ENCODE data around the gene CASP4.
"Not testable (repeated sequence)": the region's sequence is repeated elsewhere in the genome, so short reads cannot be mapped to it uniquely, and the experiment has no call there.

The CASP4 gene

GRCh38 chr11:104946907-104947306 lies 21.5 kb downstream of the CASP4 start:
- DNase-seq: no peak

GRCh38 chr11:104944076-104944475 lies 24.3 kb downstream of the CASP4 start:
- DNase-seq: no peak

GRCh38 chr11:104943561-104943960 lies 24.8 kb downstream of the CASP4 start:
- DNase-seq: no peak

- DNase-seq: no peak
Observed at GRCh38 chr11:104934594-104934993, 33.8 kb downstream of the CASP4 start.

- not testable (repeated sequence) for DNase-seq
Observed at GRCh38 chr11:104934073-104934472, 34.3 kb downstream of the CASP4 start.

- DNase-seq: no peak
Observed at GRCh38 chr11:104928811-104929210, 39.6 kb downstream of the CASP4 start.

- DNase-seq: no peak
Observed at GRCh38 chr11:104926771-104927611, 41.4 kb downstream of the CASP4 start.

GRCh38 chr11:104925850-104926249 lies 42.5 kb downstream of the CASP4 start:
- no peak for DNase-seq

GRCh38 chr11:104918113-104918824 lies 50.1 kb downstream of the CASP4 start:
- no peak for DNase-seq

GRCh38 chr11:104917271-104918112 lies 50.9 kb downstream of the CASP4 start:
- no peak for DNase-seq

GRCh38 chr11:104916442-104916841 lies 51.9 kb downstream of the CASP4 start:
- DNase-seq: no peak

- DNase-seq: no peak
Observed at GRCh38 chr11:104912102-104912501, 56.3 kb downstream of the CASP4 start.

GRCh38 chr11:104908186-104908531 lies 60.2 kb downstream of the CASP4 start:
- no peak for DNase-seq

- no peak for DNase-seq
Observed at GRCh38 chr11:104907521-104908185, 60.7 kb downstream of the CASP4 start.

GRCh38 chr11:104905271-104905670 lies 63.1 kb downstream of the CASP4 start:
- DNase-seq: no peak

- DNase-seq: no peak
Observed at GRCh38 chr11:104899226-104899625, 69.1 kb downstream of the CASP4 start.

GRCh38 chr11:104898685-104899013 lies 69.7 kb downstream of the CASP4 start:
- no peak for DNase-seq

GRCh38 chr11:104897891-104898684 lies 70.3 kb downstream of the CASP4 start, which contains the start of gene CASP12:
Gene CASP12 (minus strand): TSS chr11:104898460.
- no peak for DNase-seq

- DNase-seq: no peak
Observed at GRCh38 chr11:104895634-104896033, 72.7 kb downstream of the CASP4 start.

GRCh38 chr11:104893876-104894275 lies 74.5 kb downstream of the CASP4 start:
- no peak for DNase-seq

All from activated T-cell treated with anti-CD3 and anti-CD28 coated beads, Interleukin-2, amount 50 U/mL, for 1 hour (primary cell).